NCI-H774 (cell line): ENCODE results near the gene SEPTIN10.
"Not testable (repeated sequence)": the region's sequence is repeated elsewhere in the genome, so short reads cannot be mapped to it uniquely, and the experiment has no call there.

Source experiments
- DNase-seq: peaks from one replicate; lab custom pipeline; 2025; lab: John Stamatoyannopoulos, UW

Gene SEPTIN10

GRCh38 chr2:109602617-109603188, 11.1 kb downstream of the SEPTIN10 start:
- DNase-seq: no peak

DNA sequence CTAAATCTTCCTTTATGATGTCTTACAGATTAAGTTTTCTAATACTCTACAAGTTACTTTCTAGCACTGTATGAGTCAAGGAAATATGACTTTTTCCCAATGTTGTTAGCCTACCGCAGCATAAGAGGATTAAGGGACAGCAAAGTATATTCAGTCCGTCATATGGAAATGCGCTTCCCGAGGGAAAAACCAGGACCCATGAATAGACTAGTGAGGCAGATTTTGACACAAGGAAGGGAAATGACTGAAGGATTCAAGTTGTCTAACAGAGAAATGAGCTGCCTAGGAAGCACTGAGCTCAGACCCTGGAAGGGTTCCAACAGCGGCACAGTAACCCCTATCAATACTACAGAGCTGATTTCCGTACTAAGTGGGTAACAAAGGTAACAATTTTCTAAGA, 12.0 kb downstream of the SEPTIN10 start:
- no peak for DNase-seq

- no peak for DNase-seq
Observed at GRCh38 chr2:109597283-109597682, 16.5 kb downstream of the SEPTIN10 start.

DNA sequence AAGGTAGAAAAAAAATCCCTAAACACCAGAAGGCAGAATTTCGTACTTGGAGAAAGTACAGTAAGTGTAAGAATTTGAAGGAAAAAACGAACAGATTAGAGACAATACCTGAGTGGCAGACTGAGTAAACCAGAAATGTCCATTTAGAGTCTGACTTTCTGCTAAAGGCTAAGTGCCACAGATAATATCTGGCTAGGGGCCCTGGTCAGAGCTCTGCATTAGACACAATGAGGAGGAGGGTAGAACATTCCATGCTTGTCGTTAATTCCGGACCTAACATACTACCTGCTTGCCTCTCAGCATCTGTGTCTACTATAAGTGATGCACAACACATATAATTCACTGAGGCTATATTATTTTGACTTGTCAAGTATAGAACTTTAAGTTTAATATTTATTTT, 18.1 kb downstream of the SEPTIN10 start:
- no peak for DNase-seq

DNA sequence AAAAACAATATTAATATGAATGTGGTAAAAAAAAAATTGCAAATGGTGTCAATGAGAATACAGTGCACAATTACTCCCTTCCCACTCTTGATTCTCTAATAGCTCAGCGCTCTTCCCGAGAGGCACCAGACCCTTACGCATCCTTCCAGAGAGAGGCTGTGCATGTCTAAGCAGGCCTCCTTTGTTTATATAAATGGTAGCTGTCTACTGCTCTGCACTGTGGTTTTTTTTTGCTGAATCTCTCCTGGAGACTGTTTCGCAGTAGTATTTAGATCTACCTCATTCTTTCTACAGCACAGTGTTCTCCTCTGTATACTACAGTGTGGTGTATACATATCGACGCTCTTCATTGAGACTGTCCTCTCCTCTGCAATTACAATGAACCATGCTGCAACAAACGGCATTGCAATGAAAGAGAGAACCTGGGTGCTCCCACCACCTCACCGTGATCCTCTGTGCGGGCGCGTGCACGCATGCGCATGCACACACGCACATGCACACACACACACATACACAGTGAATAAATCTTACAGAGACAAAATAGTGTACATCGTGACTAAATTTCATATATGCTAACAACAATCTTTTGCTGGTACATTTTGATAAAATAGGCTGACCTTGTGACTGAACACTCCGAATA, 19.4 kb downstream of the SEPTIN10 start:
- DNase-seq: no peak

DNA sequence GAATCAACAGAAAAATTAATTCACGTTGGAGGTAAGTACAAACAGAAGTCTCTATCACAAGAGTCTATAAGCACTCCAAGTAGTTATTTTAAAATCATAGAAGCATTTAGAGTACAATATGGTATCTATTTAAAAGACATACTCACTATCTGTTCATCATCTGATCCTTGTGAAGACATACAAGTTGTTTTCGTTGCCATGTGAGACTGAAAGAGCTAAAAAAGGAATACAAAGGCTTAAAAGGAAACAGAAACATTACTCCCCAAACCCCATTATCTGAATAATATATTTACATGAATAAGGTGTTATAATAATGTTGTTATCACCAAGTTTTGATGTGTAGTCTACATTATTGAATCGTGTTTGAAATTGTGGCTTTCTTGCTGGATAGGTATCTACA, 20.9 kb downstream of the SEPTIN10 start:
- DNase-seq: no peak

DNA sequence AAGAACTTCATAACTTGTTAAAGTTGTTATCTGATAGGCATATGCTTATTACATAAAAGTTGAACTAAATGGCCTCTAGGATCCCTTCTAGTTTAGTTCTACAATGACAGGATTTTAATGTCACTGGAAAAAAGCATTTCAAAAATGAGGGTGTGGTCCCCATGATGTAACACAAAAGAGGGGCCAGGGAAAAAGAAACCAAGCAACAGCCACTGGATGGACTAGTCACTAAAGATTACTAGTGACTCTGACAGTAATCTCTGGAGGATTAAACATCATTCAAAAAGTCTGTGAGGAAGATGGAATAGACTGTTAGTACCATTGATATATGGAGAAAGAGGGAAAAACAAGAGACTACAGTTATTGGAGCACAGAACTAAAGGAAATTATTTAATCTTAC, 22.6 kb downstream of the SEPTIN10 start:
- no peak for DNase-seq

DNA sequence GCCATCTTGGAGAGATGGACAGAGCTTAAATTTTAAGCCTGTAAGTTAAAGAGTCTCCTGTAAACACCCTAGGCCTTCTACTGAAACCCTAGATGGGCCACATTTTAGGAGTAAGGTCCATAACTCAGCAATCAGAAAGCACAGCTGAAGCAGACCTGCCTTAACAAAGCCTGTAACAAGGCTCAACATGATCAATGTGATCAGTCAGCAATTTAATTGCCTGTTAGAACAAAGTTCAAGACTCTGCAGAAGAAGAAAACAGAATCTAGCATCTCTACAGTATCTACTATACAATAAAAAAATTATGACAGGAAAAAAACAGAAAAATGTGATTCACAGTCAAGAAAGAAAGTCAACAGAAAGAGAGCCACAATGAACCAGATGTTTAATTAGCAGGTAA, 27.1 kb downstream of the SEPTIN10 start:
- no peak for DNase-seq

DNA sequence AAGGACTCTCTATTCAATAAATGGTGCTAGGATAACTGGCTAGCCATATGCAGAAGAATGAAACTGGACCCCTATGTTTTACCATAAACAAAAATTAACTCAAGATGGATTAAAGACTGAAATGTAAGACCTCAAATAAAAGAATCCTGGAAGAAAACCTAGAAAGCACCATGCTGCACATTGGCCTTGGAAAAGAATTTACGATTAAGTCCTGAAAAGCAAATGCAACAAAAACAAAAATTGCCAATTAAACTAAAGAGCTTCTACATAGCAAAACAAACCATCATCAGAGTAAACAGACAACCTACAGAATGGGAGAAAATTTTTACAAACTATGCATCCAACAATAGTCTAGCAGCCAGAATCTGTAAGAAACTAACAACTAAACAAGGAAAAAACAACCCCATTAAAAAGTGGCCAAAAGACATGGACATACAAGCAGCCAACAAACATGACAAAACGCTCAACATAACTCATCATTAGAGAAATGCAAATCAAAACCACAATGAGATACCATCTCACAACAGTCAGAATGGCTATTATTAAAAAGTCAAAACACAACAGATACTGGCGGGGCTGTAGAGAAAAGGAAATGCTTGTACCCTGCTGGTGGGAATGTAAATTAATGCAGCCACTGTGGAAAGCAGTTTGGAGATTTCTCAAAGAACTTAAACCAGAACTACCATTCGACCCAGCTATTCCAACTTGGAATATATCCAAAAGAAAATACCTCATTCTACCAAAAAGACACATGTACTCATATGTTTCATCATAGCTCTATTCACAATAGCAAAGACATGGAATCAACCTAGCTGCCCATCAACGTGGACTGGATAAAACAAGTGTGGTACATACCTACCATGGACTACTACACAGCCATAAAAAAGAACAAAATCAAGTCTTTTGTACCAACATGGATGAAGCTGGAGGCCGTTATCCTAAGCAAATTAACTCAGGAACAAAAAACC, 30.6 kb downstream of the SEPTIN10 start:
- DNase-seq: no peak

- DNase-seq: not testable (repeated sequence)
Observed at GRCh38 chr2:109577630-109578029, 36.1 kb downstream of the SEPTIN10 start.

DNA sequence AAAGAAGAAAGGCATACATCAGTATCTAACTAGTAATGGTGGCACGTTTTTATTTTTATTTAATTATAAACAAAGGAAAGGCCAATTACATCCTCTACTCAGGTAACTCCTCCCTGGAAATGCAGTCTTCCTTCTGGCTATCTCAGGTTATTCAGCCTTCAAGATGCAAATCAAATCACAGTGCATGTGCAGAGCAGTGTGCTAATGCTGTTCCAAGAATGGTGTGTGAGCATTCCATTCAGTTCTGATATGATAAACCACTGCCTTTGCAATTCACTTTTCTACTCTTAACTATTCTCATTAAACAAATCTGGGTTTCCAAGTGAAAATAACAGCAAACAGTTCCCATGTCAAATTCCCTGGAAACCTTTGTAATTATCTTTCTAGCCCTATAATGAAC, 38.4 kb downstream of the SEPTIN10 start:
- no peak for DNase-seq

- no peak for DNase-seq
Observed at GRCh38 chr2:109563980-109564550, 49.7 kb downstream of the SEPTIN10 start.

GRCh38 chr2:109563288-109563687, 50.5 kb downstream of the SEPTIN10 start:
- DNase-seq: no peak

- no peak for DNase-seq
Observed at GRCh38 chr2:109562421-109562820, 51.3 kb downstream of the SEPTIN10 start.

DNA sequence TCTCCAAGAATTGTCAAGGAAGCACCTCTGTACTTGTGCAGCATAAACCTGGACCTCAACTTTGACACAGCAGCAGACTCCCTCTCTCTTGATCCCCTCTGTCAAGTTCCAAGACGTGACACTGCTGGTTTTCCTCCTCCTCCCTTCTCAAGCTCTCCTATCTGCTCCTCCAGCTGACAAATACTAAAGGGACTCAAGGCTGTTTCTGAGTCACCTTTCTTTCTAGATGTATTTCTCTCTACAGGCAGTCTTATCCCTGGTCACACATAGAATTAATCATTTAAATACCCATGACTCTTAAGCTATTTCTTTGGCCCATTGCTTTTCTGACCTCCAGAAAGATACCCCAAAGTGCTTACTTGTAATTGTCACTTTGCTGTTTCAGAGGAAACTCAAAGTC, 53.5 kb downstream of the SEPTIN10 start:
- DNase-seq: no peak

- peak; percentile 17 for DNase-seq
Observed at GRCh38 chr2:109558076-109558882, 55.5 kb downstream of the SEPTIN10 start.

- no peak for DNase-seq
Observed at GRCh38 chr2:109557309-109557708, 56.5 kb downstream of the SEPTIN10 start.

DNA sequence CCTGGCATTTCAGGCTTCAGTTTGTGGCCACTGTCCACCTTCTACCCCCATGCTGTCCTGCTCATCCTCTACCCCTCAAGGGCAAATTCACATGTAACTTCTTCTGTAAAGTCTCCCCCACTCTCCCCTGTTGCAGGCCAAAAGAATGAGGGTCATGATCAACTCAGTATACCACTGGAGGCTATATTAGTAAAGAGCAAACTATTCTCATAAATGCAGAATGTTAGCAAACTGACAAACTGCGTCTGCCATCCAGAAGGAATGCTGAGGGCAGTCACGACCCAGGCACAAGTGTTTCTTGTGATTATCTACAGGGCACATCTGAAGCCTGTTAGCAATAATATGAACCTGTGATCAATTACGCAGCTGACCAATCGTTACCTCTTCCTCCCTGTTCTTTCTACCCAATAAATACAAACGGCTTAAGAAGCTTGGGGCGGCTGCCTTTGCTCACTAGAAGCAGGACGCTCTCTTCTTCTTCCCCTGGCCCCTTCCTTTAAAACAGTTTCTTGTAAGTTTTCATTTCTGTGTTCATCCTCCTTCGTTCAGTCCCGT, 58.3 kb downstream of the SEPTIN10 start:
- DNase-seq: no peak

DNA sequence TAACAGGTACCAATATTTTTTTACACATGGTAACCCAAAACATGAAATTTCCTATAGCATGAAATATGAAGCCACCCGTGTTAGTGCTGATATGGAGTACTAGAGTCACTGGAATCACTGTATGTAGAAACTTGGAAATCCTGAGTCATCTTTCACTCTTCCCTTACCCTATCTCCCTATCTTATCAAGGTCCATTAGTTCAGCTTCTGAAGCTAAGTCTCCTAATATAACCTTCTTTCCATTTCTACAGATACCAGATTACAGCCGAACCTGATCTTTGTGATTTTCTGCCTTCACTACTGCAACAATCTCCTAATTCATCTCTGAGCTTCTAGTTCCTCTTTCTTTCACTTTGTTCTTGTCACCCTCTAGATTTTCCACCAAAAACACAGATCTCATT, 59.0 kb downstream of the SEPTIN10 start:
- DNase-seq: no peak

GRCh38 chr2:109549016-109549590, 64.7 kb downstream of the SEPTIN10 start:
- no peak for DNase-seq

GRCh38 chr2:109547280-109547679, 66.5 kb downstream of the SEPTIN10 start:
- no peak for DNase-seq
